Astrocyte (in vitro differentiated cells and primary cell): ENCODE results near the gene CABCOCO1. TPM values are rescaled to one million over a fixed set of nuclear protein-coding genes. Genes with fewer than 3 reads are reported as not detected.

Source experiments
- DNase-seq: peaks from one replicate; pipeline ENCODE4 v3.0.0-alpha.2; 2010; ENCODE audit warnings: low read depth
- FAIRE-seq: peaks from 2 replicates; lab custom pipeline; 2011; peaks lifted over from hg19 to GRCh38; lab: Jason Lieb, UNC
- H2AFZ ChIP-seq: 2 replicates; pipeline ENCODE4 v1.6.0; 2012; ENCODE audit warnings: low read depth, low read length, inconsistent platforms
- H3K27ac ChIP-seq: 2 replicates; pipeline ENCODE4 v1.5.1; 2011; ENCODE audit warnings: low read depth, low read length, inconsistent platforms
- H3K27me3 ChIP-seq: 2 replicates; pipeline ENCODE4 v1.6.0; 2011; ENCODE audit warnings: low read length, inconsistent platforms; ENCODE audit not compliant: insufficient read depth
- H3K36me3 ChIP-seq: 2 replicates; pipeline ENCODE4 v1.5.1; 2011; ENCODE audit warnings: low read length, inconsistent platforms; ENCODE audit not compliant: insufficient read depth
- H3K4me1 ChIP-seq: 2 replicates; pipeline ENCODE4 v1.5.1; 2011; ENCODE audit warnings: low read length, inconsistent platforms; ENCODE audit not compliant: insufficient read depth
- H3K4me2 ChIP-seq: 2 replicates; pipeline ENCODE4 v1.6.0; 2012; ENCODE audit warnings: low read length, inconsistent platforms
- H3K4me3 ChIP-seq: 2 replicates; pipeline ENCODE4 v1.5.1; 2011; ENCODE audit warnings: low read depth, mild to moderate bottlenecking, low read length, inconsistent platforms; ENCODE audit not compliant: insufficient read depth
- H3K79me2 ChIP-seq: 2 replicates; pipeline ENCODE4 v1.6.0; 2012; ENCODE audit warnings: mild to moderate bottlenecking, low read length, inconsistent platforms; ENCODE audit not compliant: insufficient read depth
- H3K9ac ChIP-seq: 2 replicates; pipeline ENCODE4 v1.6.0; 2012; ENCODE audit warnings: mild to moderate bottlenecking, low read length, inconsistent platforms
- H3K9me3 ChIP-seq: 2 replicates; pipeline ENCODE4 v1.5.1; 2012; ENCODE audit warnings: low read depth, mild to moderate bottlenecking, low read length, inconsistent platforms; ENCODE audit not compliant: insufficient read depth
- H4K20me1 ChIP-seq: 2 replicates; pipeline ENCODE4 v1.6.0; 2012; ENCODE audit warnings: low read length, inconsistent platforms; ENCODE audit not compliant: insufficient read depth
- H3K27ac Mint-ChIP-seq: one replicate; pipeline ENCODE4 v1.8.0; 2021; ENCODE audit warnings: mild to moderate bottlenecking, mixed read lengths; ENCODE audit not compliant: unreplicated experiment
- H3K27me3 Mint-ChIP-seq: one replicate; pipeline ENCODE4 v1.8.0; 2021; ENCODE audit warnings: low read depth, mixed read lengths; ENCODE audit not compliant: unreplicated experiment
- H3K36me3 Mint-ChIP-seq: one replicate; pipeline ENCODE4 v1.8.0; 2021; ENCODE audit warnings: low read depth, mixed read lengths; ENCODE audit not compliant: unreplicated experiment
- H3K4me1 Mint-ChIP-seq: one replicate; pipeline ENCODE4 v1.8.0; 2021; ENCODE audit warnings: low read depth, mixed read lengths; ENCODE audit not compliant: unreplicated experiment
- H3K4me3 Mint-ChIP-seq: one replicate; pipeline ENCODE4 v1.8.0; 2021; ENCODE audit warnings: mild to moderate bottlenecking, moderate library complexity, mixed read lengths; ENCODE audit not compliant: unreplicated experiment
- H3K9me3 Mint-ChIP-seq: one replicate; pipeline ENCODE4 v1.8.0; 2021; ENCODE audit warnings: mild to moderate bottlenecking, mixed read lengths; ENCODE audit not compliant: unreplicated experiment
- CTCF ChIP-seq: IDR thresholded peaks from 2 replicates; pipeline ENCODE4 v1.5.1; 2011; ENCODE audit warnings: low read depth, mild to moderate bottlenecking, inconsistent platforms, low read length, moderate library complexity; ENCODE audit not compliant: insufficient read depth
- EZH2 ChIP-seq: IDR thresholded peaks from 2 replicates; pipeline ENCODE4 v1.6.1; 2012; ENCODE audit warnings: mild to moderate bottlenecking, low read length, inconsistent platforms; ENCODE audit not compliant: insufficient read depth
- total RNA-seq: library from RNA; stranded (reverse); gene quantifications from 2 replicates; pipeline ENCODE4 v1.2.1, GENCODE V29; 2021

The CABCOCO1 gene
- total RNA-seq, 1 donor from 2014 or later: 0.23 TPM

GRCh38 chr10:61812052-61812721 lies 149.5 kb downstream of the CABCOCO1 start:
- H3K9me3 Mint-ChIP-seq: peaks cover 3% of the 10 kb centered on the region
- TF ChIP-seq CTCF (no peak), EZH2 (no peak)
- peaks cover 3% of the 10 kb centered on the region for H3K27me3 Mint-ChIP-seq
- no peak overlapping the region for H2AFZ ChIP-seq
- no peaks in the 10 kb centered on the region for H3K9me3 ChIP-seq
- H3K4me1 Mint-ChIP-seq: no peaks in the 10 kb centered on the region
- FAIRE-seq (no peak), DNase-seq (no peak)
- H3K4me1 ChIP-seq: no peaks in the 10 kb centered on the region
- H3K27ac ChIP-seq: no peak overlapping the region
- H3K36me3 ChIP-seq: no peaks in the 10 kb centered on the region
- H4K20me1 ChIP-seq: no peaks in the 10 kb centered on the region
- H3K27me3 ChIP-seq: no peaks in the 10 kb centered on the region
- no peak overlapping the region for H3K27ac Mint-ChIP-seq
- no peak overlapping the region for H3K9ac ChIP-seq
- H3K79me2 ChIP-seq: no peaks in the 10 kb centered on the region
- H3K4me3 Mint-ChIP-seq: no peak overlapping the region
- H3K36me3 Mint-ChIP-seq: no peaks in the 10 kb centered on the region
- no peak overlapping the region for H3K4me2 ChIP-seq
- no peak overlapping the region for H3K4me3 ChIP-seq

DNA sequence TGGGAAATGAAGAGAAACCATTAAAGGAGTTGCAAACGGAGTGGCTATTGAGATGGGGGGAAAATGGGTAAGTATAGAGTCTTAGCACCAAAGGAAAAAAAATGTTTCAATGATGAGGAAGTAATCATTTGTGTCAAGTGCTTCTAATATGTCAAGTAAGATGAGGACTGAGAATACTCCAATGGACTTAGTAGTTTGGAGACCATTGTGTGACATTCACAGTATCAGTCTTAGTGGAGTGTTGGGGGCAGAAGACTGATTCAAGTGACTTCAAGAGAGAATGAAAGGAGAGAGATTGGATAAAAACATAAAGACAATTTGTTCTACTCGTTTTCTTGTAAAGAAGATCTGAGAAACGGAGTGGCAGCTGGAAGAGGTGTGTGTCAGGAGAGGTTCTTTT lies 150.2 kb downstream of the CABCOCO1 start:
- Mint-ChIP-seq H3K27me3 (peaks cover 3% of the 10 kb centered on the region), H3K4me1 (no peaks in the 10 kb centered on the region), H3K4me3 (no peak overlapping the region), H3K27ac (no peak overlapping the region), H3K36me3 (no peaks in the 10 kb centered on the region), H3K9me3 (peaks cover 3% of the 10 kb centered on the region)
- Histone ChIP-seq H3K79me2 (no peaks in the 10 kb centered on the region), H3K4me2 (no peak overlapping the region), H2AFZ (no peak overlapping the region), H3K27me3 (no peaks in the 10 kb centered on the region), H4K20me1 (no peaks in the 10 kb centered on the region), H3K27ac (no peak overlapping the region), H3K4me1 (no peaks in the 10 kb centered on the region), H3K36me3 (no peaks in the 10 kb centered on the region), H3K9me3 (no peaks in the 10 kb centered on the region), H3K4me3 (no peak overlapping the region), H3K9ac (no peak overlapping the region)
- FAIRE-seq: no peak
- TF ChIP-seq CTCF (no peak), EZH2 (no peak)
- DNase-seq: no peak

DNA sequence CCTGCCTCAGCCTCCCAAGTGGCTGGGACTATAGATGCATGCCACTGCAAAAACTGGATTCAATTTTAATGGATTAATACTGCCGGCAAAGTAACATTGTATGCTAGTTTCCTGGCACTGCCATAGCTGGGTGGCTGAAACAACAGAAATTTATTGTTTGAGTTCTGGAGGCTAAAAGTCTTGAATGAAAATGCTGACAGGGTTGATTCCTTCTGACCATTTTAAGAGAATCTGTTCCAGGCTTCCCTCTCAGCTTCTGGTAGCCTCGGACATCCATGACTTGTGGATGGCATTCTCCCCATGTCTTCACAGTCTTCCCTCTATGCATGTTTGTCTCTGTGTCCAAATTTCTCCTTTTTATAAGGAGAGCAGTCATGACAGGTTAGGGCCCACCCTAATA lies 151.4 kb downstream of the CABCOCO1 start:
- Histone ChIP-seq H4K20me1 (no peaks in the 10 kb centered on the region), H3K9ac (no peak overlapping the region), H3K4me2 (no peak overlapping the region), H3K27ac (no peak overlapping the region), H3K79me2 (no peaks in the 10 kb centered on the region), H3K4me3 (no peak overlapping the region), H3K36me3 (no peaks in the 10 kb centered on the region), H3K27me3 (no peaks in the 10 kb centered on the region), H2AFZ (no peak overlapping the region), H3K9me3 (no peaks in the 10 kb centered on the region), H3K4me1 (no peaks in the 10 kb centered on the region)
- TF ChIP-seq EZH2 (no peak), CTCF (no peak)
- no peak for DNase-seq
- Mint-ChIP-seq H3K36me3 (no peaks in the 10 kb centered on the region), H3K4me1 (no peaks in the 10 kb centered on the region), H3K9me3 (peaks cover 3% of the 10 kb centered on the region), H3K27ac (no peak overlapping the region), H3K4me3 (no peak overlapping the region), H3K27me3 (peaks cover 3% of the 10 kb centered on the region)
- FAIRE-seq: no peak
